Mesothelial cell of epicardium (in vitro differentiated cells): Measurements from ENCODE around the gene C19orf33. TPM values are rescaled to one million over a fixed set of nuclear protein-coding genes. Genes with fewer than 3 reads are reported as not detected.
A peak's percentile ranks its signal among the peaks of the same experiment; 100 is the strongest.
"Not testable (repeated sequence)": the region's sequence is repeated elsewhere in the genome, so short reads cannot be mapped to it uniquely, and the experiment has no call there.

Experiments used
- DNase-seq, 2 experiments: peaks; one replicate each; pipeline ENCODE4 v3.0.0; 2021; ENCODE audit warnings: low spot score in 2 of 2; ENCODE audit not compliant: unreplicated experiment in 2 of 2
- H3K27ac Mint-ChIP-seq: 2 replicates; pipeline ENCODE4 v1.8.0; 2021; ENCODE audit warnings: mixed read lengths
- H3K27me3 Mint-ChIP-seq: 2 replicates; pipeline ENCODE4 v1.8.0; 2021; ENCODE audit warnings: low read depth, mixed read lengths
- H3K36me3 Mint-ChIP-seq: 2 replicates; pipeline ENCODE4 v1.8.0; 2021; ENCODE audit warnings: mixed read lengths
- H3K4me1 Mint-ChIP-seq: 2 replicates; pipeline ENCODE4 v1.8.0; 2021; ENCODE audit warnings: mixed read lengths
- H3K4me3 Mint-ChIP-seq: 2 replicates; pipeline ENCODE4 v1.8.0; 2021; ENCODE audit warnings: mild to moderate bottlenecking, moderate library complexity, mixed read lengths
- H3K9me3 Mint-ChIP-seq: 2 replicates; pipeline ENCODE4 v1.8.0; 2021; ENCODE audit warnings: mixed read lengths
- CTCF ChIP-seq: fragments of 200-600 bp; sonication (generic); IDR thresholded peaks from one replicate; pipeline ENCODE4 v1.5.0; 2021; ENCODE audit warnings: antibody characterized with exemption; ENCODE audit not compliant: unreplicated experiment
- total RNA-seq: library from RNA; stranded (reverse); gene quantifications from 3 replicates; pipeline ENCODE4 v1.2.1, GENCODE V29; 2021

Gene C19orf33
- total RNA-seq = 4.2 to 5.9 TPM (median 4.6 TPM) in 3 replicates

GRCh38 chr19:38303517-38304351 is at the start of gene C19orf33:
C19orf33 (plus strand) TSS chr19:38304251; CDS start chr19:38304262, 11 bp downstream.
- H3K4me3 Mint-ChIP-seq = peak within 1 kb of the TSS; percentile 41
- no peak within 1 kb of the TSS for H3K27ac Mint-ChIP-seq

GRCh38 chr19:38255383-38256014 is 48.6 kb upstream of the C19orf33 start:
- peak overlapping the region; percentile 64 for H3K4me3 Mint-ChIP-seq
- no peaks in the 10 kb centered on the region for H3K27me3 Mint-ChIP-seq
- no peak for DNase-seq
- peak overlapping the region; percentile 82 for H3K27ac Mint-ChIP-seq
- no peaks in the 10 kb centered on the region for H3K9me3 Mint-ChIP-seq
- H3K4me1 Mint-ChIP-seq = peaks cover 40% of the 10 kb centered on the region
- H3K36me3 Mint-ChIP-seq = no peaks in the 10 kb centered on the region
- TF ChIP-seq CTCF = no peak

More at GRCh38 chr19:38303517-38304351, at the start of gene C19orf33:
- no peak for DNase-seq
- TF ChIP-seq CTCF = no peak
- peaks cover 15% of the 10 kb centered on the region for H3K4me1 Mint-ChIP-seq
- no peaks in the 10 kb centered on the region for H3K27me3 Mint-ChIP-seq
- H3K36me3 Mint-ChIP-seq = peaks cover 3% of the 10 kb centered on the region
- no peaks in the 10 kb centered on the region for H3K9me3 Mint-ChIP-seq

- not testable (repeated sequence) for H3K27me3 Mint-ChIP-seq, H3K36me3 Mint-ChIP-seq, H3K4me3 Mint-ChIP-seq, H3K27ac Mint-ChIP-seq, H3K9me3 Mint-ChIP-seq, DNase-seq
- peaks cover 26% of the 10 kb centered on the region for H3K4me1 Mint-ChIP-seq
These were observed 42.1 kb upstream of the C19orf33 start for GRCh38 chr19:38261942-38262341.

DNA sequence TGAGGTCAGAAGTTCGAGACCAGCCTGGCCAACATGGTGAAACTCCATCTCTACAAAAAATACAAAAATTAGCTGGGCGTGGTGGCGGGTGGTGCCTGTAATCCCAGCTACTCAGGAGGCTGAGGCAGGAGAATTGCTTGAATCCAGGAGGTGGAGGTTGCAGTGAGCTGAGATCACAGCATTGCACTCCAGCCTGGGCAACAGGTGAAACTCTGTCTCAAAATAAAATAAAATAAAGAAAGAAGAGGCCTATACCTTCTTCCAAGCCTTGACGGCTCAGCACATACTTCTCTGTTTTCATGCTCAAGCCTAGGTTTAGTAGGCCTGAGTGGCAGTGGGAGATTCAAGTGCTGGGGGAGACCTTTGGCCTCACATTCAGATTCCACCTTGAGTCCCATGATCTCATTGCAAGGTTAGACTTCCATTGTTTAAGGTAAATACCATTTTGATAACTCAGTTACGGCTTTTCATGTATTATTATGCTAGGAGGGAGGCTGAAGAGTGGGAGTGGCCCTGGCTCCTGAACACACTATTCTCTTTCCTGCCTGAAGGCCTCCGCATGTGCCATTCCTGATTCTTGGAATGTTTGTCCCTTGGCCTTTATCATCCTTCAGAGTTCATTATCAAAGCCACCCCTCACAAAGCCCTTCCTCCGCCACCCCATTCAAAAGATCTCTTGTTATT is 41.3 kb upstream of the C19orf33 start:
- Mint-ChIP-seq H3K27ac (peak overlapping the region; percentile 60), H3K4me3 (no peak overlapping the region), H3K4me1 (peaks cover 34% of the 10 kb centered on the region), H3K36me3 (no peaks in the 10 kb centered on the region), H3K9me3 (no peaks in the 10 kb centered on the region), H3K27me3 (peaks cover 2% of the 10 kb centered on the region)
- DNase-seq = no peak
- no peak for TF ChIP-seq CTCF

GRCh38 chr19:38263689-38264485 is 40.2 kb upstream of the C19orf33 start:
- peak overlapping the region; percentile 93 for H3K27ac Mint-ChIP-seq
- no peaks in the 10 kb centered on the region for H3K9me3 Mint-ChIP-seq
- H3K27me3 Mint-ChIP-seq = peaks cover 2% of the 10 kb centered on the region
- H3K4me1 Mint-ChIP-seq = peaks cover 46% of the 10 kb centered on the region
- H3K4me3 Mint-ChIP-seq = peak overlapping the region; percentile 92
- H3K36me3 Mint-ChIP-seq = no peaks in the 10 kb centered on the region
- TF ChIP-seq CTCF = no peak
- DNase-seq = peak; percentile 88 to 94
